GM23338 (cell line): ENCODE measurements around the gene FRYL. TPM values are rescaled to one million over a fixed set of nuclear protein-coding genes. Genes with fewer than 3 reads are reported as not detected.

Source experiments
- ATAC-seq: fragments of 200-7000 bp; cut with Tn5 transposase; 3 replicates; pipeline ENCODE4 v1.9.1; 2020
- DNase-seq: peaks from one replicate; pipeline ENCODE4 v3.0.0-alpha.2; 2015; ENCODE audit warnings: low spot score
- H2AFZ ChIP-seq: fragments of 200-600 bp; sonication (generic); 2 replicates; pipeline ENCODE4 v1.8.0; 2016; ENCODE audit warnings: antibody characterized with exemption, mild to moderate bottlenecking, moderate library complexity
- H3F3A ChIP-seq: fragments of 200-600 bp; sonication (generic); replicated peaks from 2 replicates; pipeline ENCODE4 v1.8.0; 2017; ENCODE audit warnings: antibody characterized with exemption, mixed run types, low read depth
- H3K27ac ChIP-seq: fragments of 200-600 bp; sonication (generic); 2 replicates; pipeline ENCODE4 v1.6.1; 2016; ENCODE audit warnings: low read depth
- H3K27me3 ChIP-seq: fragments of 200-600 bp; sonication (generic); 2 replicates; pipeline ENCODE4 v1.8.0; 2016; ENCODE audit warnings: mild to moderate bottlenecking, mixed run types, moderate library complexity; ENCODE audit not compliant: insufficient read depth
- H3K36me3 ChIP-seq: fragments of 200-600 bp; sonication (generic); 2 replicates; pipeline ENCODE4 v1.8.0; 2016; ENCODE audit warnings: mild to moderate bottlenecking; ENCODE audit not compliant: insufficient read depth
- H3K4me1 ChIP-seq: fragments of 200-600 bp; sonication (generic); 2 replicates; pipeline ENCODE4 v1.8.0; 2016; ENCODE audit warnings: mild to moderate bottlenecking, moderate library complexity; ENCODE audit not compliant: insufficient read depth
- H3K4me2 ChIP-seq: fragments of 200-600 bp; sonication (generic); 2 replicates; pipeline ENCODE4 v1.7.1; 2017; ENCODE audit warnings: mixed run types
- H3K4me3 ChIP-seq: fragments of 200-600 bp; sonication (generic); 2 replicates; pipeline ENCODE4 v1.6.1; 2016; ENCODE audit warnings: mixed run types
- H3K79me2 ChIP-seq: fragments of 200-600 bp; sonication (generic); replicated peaks from 2 replicates; pipeline ENCODE4 v1.8.0; 2017; ENCODE audit warnings: mild to moderate bottlenecking; ENCODE audit not compliant: insufficient read depth
- H3K9me2 ChIP-seq: fragments of 200-600 bp; sonication (generic); 2 replicates; pipeline ENCODE4 v1.8.0; 2017; ENCODE audit not compliant: insufficient read depth
- H4K20me1 ChIP-seq: fragments of 200-600 bp; sonication (generic); replicated peaks from 2 replicates; pipeline ENCODE4 v1.8.0; 2017; ENCODE audit warnings: mild to moderate bottlenecking; ENCODE audit not compliant: insufficient read depth
- H3K27ac Mint-ChIP-seq: 2 replicates; pipeline ENCODE4 v1.8.0; 2020; ENCODE audit warnings: inconsistent platforms, mild to moderate bottlenecking, moderate library complexity, mixed read lengths
- H3K27me3 Mint-ChIP-seq: 3 replicates; pipeline ENCODE4 v1.8.0; 2022; ENCODE audit warnings: low read depth, mild to moderate bottlenecking, moderate library complexity, mixed read lengths, inconsistent platforms; ENCODE audit not compliant: insufficient read depth, poor library complexity
- H3K36me3 Mint-ChIP-seq: 3 replicates; pipeline ENCODE4 v1.8.0; 2021; ENCODE audit warnings: low read depth, mild to moderate bottlenecking, inconsistent platforms, moderate library complexity, mixed read lengths
- H3K4me1 Mint-ChIP-seq: 3 replicates; pipeline ENCODE4 v1.8.0; 2020; ENCODE audit warnings: mild to moderate bottlenecking, inconsistent platforms, mixed read lengths
- H3K4me3 Mint-ChIP-seq: 3 replicates; pipeline ENCODE4 v1.8.0; 2021; ENCODE audit warnings: moderate library complexity, mild to moderate bottlenecking, inconsistent platforms, mixed read lengths
- H3K9me3 Mint-ChIP-seq: 3 replicates; pipeline ENCODE4 v1.8.0; 2020; ENCODE audit warnings: moderate library complexity, mild to moderate bottlenecking, inconsistent platforms, mixed read lengths
- CTCF ChIP-seq, 2 experiments: fragments of 200-600 bp in 1 of 2; sonication (generic) in 1 of 2; conservative IDR thresholded peaks; 2 replicates each; pipeline versions ENCODE4 v1.5.1 to v1.6.1; 2016 to 2017; ENCODE audit warnings: antibody characterized with exemption in 2 of 2, low read depth in 2 of 2, mild to moderate bottlenecking in 2 of 2, moderate library complexity in 1 of 2
- ETS1 ChIP-seq: IDR thresholded peaks from 2 replicates; pipeline ENCODE4 v1.6.1; 2016; ENCODE audit warnings: antibody characterized with exemption
- NANOG ChIP-seq: IDR thresholded peaks from 2 replicates; pipeline ENCODE4 v1.6.1; 2016; ENCODE audit warnings: antibody characterized with exemption, borderline replicate concordance
- POLR2AphosphoS5 ChIP-seq: IDR thresholded peaks from 2 replicates; pipeline ENCODE4 v1.6.1; 2016; ENCODE audit warnings: antibody characterized with exemption, low read depth
- REST ChIP-seq: IDR thresholded peaks from one replicate; pipeline ENCODE4 v1.6.1; 2018; ENCODE audit warnings: antibody characterized with exemption; ENCODE audit not compliant: unreplicated experiment
- ZNF114 ChIP-seq: fragments of 250-450 bp; sonication (Bioruptor Pico); IDR thresholded peaks from 2 replicates; pipeline ENCODE4 v1.5.0; 2020; ENCODE audit warnings: mild to moderate bottlenecking, moderate library complexity
- polyA plus RNA-seq: library from polyadenylated mRNA; unstranded; fragments of >200 nt; fragmentation: Nextera tagmentation; extraction: Ambion mirVana; gene quantifications from 2 replicates; pipeline ENCODE4 v1.2.1, GENCODE V29; 2016
- total RNA-seq: library from RNA; depleted of rRNA; stranded (reverse); fragments of >200 nt; shearing (Covaris generic); gene quantifications from 2 replicates; pipeline ENCODE4 v1.2.3, GENCODE V29; 2014

The FRYL gene
- total and polyA plus RNA-seq, 2 experiments from 2014 or later: 30.7 to 53.3 TPM

- H3K4me3 ChIP-seq: no peak overlapping the region
- Mint-ChIP-seq H3K36me3 (peaks cover 54% of the 10 kb centered on the region), H3K4me3 (no peak overlapping the region), H3K9me3 (peaks cover 51% of the 10 kb centered on the region), H3K27ac (no peak overlapping the region), H3K27me3 (peaks cover 2% of the 10 kb centered on the region), H3K4me1 (peaks cover 6% of the 10 kb centered on the region; the same call in 1 of the 3 replicates)
- H3K27me3 ChIP-seq: no peaks in the 10 kb centered on the region
- H2AFZ ChIP-seq: no peak overlapping the region
- DNase-seq (no peak), ATAC-seq (no peak)
- H3F3A ChIP-seq: no peaks in the 10 kb centered on the region
- TF ChIP-seq ETS1 (no peak), ZNF114 (no peak), NANOG (no peak)
- no peak overlapping the region for H3K27ac ChIP-seq
- H3K36me3 ChIP-seq: no peaks in the 10 kb centered on the region; the same call in 1 of the 2 replicates
- peaks cover 100% of the 10 kb centered on the region for H3K79me2 ChIP-seq
- no peaks in the 10 kb centered on the region; the same call in 1 of the 2 replicates for H3K9me2 ChIP-seq
- no peak overlapping the region for H3K4me2 ChIP-seq
- H3K4me1 ChIP-seq: no peaks in the 10 kb centered on the region; the same call in 1 of the 2 replicates
- H4K20me1 ChIP-seq: no peaks in the 10 kb centered on the region; the same call in none of the 2 replicates
These were observed 24.8 kb downstream of the FRYL start for GRCh38 chr4:48755281-48755680.

GRCh38 chr4:48753159-48753558 lies 26.9 kb downstream of the FRYL start:
- H3K4me3 ChIP-seq: no peak overlapping the region
- no peaks in the 10 kb centered on the region; the same call in 1 of the 2 replicates for H4K20me1 ChIP-seq
- no peak overlapping the region for H3K27ac ChIP-seq
- H3K79me2 ChIP-seq: peaks cover 94% of the 10 kb centered on the region
- no peak overlapping the region for H2AFZ ChIP-seq
- TF ChIP-seq ZNF114 (no peak), NANOG (no peak), REST (no peak), POLR2AphosphoS5 (no peak), CTCF (conservative IDR thresholded peaks at IDR 0.05; ENCODE audit: low read depth in 2 of 2) (no peak), ETS1 (no peak)
- Mint-ChIP-seq H3K36me3 (peaks cover 42% of the 10 kb centered on the region), H3K27me3 (peaks cover 2% of the 10 kb centered on the region), H3K4me3 (no peak overlapping the region), H3K4me1 (peaks cover 18% of the 10 kb centered on the region), H3K9me3 (peaks cover 48% of the 10 kb centered on the region), H3K27ac (no peak overlapping the region)
- no peaks in the 10 kb centered on the region for H3F3A ChIP-seq
- DNase-seq (no peak), ATAC-seq (no peak)
- peaks cover 2% of the 10 kb centered on the region; the same call in 1 of the 2 replicates for H3K4me1 ChIP-seq
- H3K4me2 ChIP-seq: no peak overlapping the region
- H3K27me3 ChIP-seq: no peaks in the 10 kb centered on the region
- no peaks in the 10 kb centered on the region for H3K36me3 ChIP-seq
- H3K9me2 ChIP-seq: no peaks in the 10 kb centered on the region; the same call in 1 of the 2 replicates
